ENCODE data around the gene RPS15A.

The RPS15A gene

GRCh38 chr16:18799500-18799899 lies 9.4 kb upstream of the RPS15A start:
- H3K4me3 ChIP-seq (ENCODE audit: low read length), result peak overlapping the region; percentile 94
- TF ChIP-seq CTCF (conservative IDR thresholded peaks at IDR 0.05; ENCODE audit: low read depth, low read length), result no peak
- DNase-seq (ENCODE audit: low read depth), result no peak

DNA sequence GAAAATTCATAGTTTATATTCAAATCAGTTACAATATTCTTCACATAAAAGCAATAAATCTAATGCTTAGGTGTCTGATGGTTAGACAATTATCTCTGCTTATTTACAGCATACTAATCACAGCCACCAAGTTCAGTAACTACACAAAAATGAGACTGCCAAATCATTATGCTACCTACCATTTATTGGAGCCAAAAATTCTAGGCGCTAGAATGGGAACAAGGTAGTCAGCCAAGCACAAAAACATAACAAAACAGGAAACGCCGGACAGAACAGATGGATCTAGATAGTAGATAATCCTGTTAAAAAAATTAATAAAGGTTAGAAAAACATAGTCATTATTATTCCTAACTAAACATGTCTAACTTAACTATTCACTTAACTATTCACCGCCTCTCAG lies 7.6 kb upstream of the RPS15A start:
- peak overlapping the region; percentile 10 for H3K4me3 ChIP-seq (ENCODE audit: low read length)
- TF ChIP-seq CTCF (conservative IDR thresholded peaks at IDR 0.05; ENCODE audit: low read depth, low read length), result no peak
- no peak for DNase-seq (ENCODE audit: low read depth)

DNA sequence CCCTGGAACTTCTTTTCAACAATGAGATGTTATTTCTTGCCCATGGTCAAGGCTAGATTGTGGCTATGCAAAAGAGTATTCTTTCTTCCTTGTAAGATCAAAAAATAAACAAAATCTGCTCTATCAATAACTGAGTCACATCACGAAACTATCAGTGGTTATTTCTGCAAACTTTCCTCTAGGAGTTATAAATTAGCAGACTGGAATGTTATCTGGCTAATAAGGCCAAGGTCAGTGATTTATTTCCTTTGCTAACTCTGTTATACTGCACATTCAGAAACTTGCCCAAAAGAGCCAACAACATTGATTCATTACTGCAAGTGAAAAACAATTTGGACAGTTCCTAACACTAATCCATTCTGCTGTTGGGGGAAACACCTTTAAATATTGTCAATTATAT lies 6.2 kb upstream of the RPS15A start:
- H3K4me3 ChIP-seq (ENCODE audit: low read length), result no peak overlapping the region
- no peak for DNase-seq (ENCODE audit: low read depth)
- no peak for TF ChIP-seq CTCF (conservative IDR thresholded peaks at IDR 0.05; ENCODE audit: low read depth, low read length)

- TF ChIP-seq CTCF (conservative IDR thresholded peaks at IDR 0.05; ENCODE audit: low read depth, low read length), result no peak
- no peak overlapping the region for H3K4me3 ChIP-seq (ENCODE audit: low read length)
- DNase-seq (ENCODE audit: low read depth), result no peak
Measured at GRCh38 chr16:18792836-18793433, 2.8 kb upstream of the RPS15A start.

DNA sequence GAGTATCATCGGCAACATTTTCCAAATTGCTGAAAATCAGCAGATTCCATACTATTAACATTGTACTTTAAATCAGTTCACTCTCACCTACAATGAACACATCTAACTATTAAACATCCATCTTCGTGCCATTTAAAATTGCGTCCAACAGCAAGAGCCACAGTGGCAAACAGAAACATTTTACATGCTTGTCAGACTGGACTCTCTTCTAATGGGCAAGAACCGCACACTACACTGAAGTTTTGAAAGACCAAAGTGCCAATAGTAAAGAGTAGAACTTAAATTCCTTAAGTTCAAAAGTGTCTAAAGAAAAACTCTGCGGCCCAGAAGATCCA lies 652 bp downstream of the RPS15A start:
- H3K4me3 ChIP-seq (ENCODE audit: low read length), result peak overlapping the region; percentile 99
- TF ChIP-seq CTCF (conservative IDR thresholded peaks at IDR 0.05; ENCODE audit: low read depth, low read length), result no peak
- DNase-seq (ENCODE audit: low read depth), result no peak

GRCh38 chr16:18788828-18789514 lies 1.2 kb downstream of the RPS15A start:
- H3K4me3 ChIP-seq (ENCODE audit: low read length), result peak overlapping the region; percentile 99
- TF ChIP-seq CTCF (conservative IDR thresholded peaks at IDR 0.05; ENCODE audit: low read depth, low read length), result no peak
- DNase-seq (ENCODE audit: low read depth), result no peak

DNA sequence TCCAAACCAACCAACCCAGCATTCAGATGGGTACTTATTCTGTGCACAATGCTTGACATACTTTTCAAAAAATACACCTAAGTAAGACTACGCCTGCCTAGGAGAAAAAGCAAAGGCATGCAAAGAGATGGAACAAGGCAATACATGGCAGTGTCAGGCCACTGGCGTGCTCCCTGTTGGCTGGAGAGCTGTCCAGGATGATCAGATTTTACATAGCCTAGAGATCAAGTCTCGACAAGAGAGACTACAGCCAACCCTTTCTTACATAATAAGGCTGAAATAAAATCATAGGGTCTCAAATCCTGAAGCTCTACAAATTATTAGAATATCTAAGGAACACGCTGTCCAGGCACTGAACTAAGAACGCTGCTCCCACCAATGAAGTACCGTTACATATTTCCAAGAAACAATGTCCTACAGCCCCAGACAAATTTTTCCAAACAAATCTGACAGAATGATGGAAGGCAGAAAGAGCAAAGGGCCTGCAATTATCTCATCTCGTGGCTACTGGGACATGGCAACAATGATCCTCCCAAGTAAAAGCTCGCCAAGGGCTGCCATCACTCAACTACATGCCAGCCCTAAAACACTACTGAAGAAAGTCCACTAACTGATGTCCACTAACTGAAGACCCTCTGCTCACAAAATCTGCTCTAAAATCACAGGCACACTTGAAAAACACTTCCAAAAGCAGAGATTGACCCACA lies 5.1 kb downstream of the RPS15A start:
- no peak overlapping the region for H3K4me3 ChIP-seq (ENCODE audit: low read length)
- TF ChIP-seq CTCF (conservative IDR thresholded peaks at IDR 0.05; ENCODE audit: low read depth, low read length), result no peak
- DNase-seq (ENCODE audit: low read depth), result no peak

Data from retinal pigment epithelial cell (primary cell).